ENCODE results near the gene ZNF462. TPM values are rescaled to one million over a fixed set of nuclear protein-coding genes. Genes with fewer than 3 reads are reported as not detected.

Gene ZNF462
- polyA plus RNA-seq, 3 donors, result not detected

- TF ChIP-seq, protein P1, sequence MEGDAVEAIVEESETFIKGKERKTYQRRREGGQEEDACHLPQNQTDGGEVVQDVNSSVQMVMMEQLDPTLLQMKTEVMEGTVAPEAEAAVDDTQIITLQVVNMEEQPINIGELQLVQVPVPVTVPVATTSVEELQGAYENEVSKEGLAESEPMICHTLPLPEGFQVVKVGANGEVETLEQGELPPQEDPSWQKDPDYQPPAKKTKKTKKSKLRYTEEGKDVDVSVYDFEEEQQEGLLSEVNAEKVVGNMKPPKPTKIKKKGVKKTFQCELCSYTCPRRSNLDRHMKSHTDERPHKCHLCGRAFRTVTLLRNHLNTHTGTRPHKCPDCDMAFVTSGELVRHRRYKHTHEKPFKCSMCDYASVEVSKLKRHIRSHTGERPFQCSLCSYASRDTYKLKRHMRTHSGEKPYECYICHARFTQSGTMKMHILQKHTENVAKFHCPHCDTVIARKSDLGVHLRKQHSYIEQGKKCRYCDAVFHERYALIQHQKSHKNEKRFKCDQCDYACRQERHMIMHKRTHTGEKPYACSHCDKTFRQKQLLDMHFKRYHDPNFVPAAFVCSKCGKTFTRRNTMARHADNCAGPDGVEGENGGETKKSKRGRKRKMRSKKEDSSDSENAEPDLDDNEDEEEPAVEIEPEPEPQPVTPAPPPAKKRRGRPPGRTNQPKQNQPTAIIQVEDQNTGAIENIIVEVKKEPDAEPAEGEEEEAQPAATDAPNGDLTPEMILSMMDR (IDR thresholded peaks at IDR 0.05), result no peak
- Mint-ChIP-seq H3K9me3 (peaks cover 14 to 27% (median 22%) of the 10 kb centered on the region in 7 donors), H3K36me3 (no peaks in the 10 kb centered on the region), H3K4me3 (no peak overlapping the region), H3K27me3 (ENCODE audit: low read depth in 3 of 3) (no peaks in the 10 kb centered on the region), H3K4me1 (no peaks in the 10 kb centered on the region), H3K27ac (no peak overlapping the region)
- H3K27me3 ChIP-seq (ENCODE audit: control insufficient read depth in 2 of 2, insufficient read depth in 2 of 2, low read length in 2 of 2), result no peaks in the 10 kb centered on the region
- no peak for DNase-seq
- 97% methylated on average over 5 of the region's 8 CpGs for WGBS (ENCODE audit: insufficient coverage)
- no peak overlapping the region for H3K27ac ChIP-seq (ENCODE audit: low read depth in 1 of 2, low read length in 2 of 2)
- no peak overlapping the region for H3K4me3 ChIP-seq (replicated peaks in 1 of 3; ENCODE audit: low read depth in 2 of 3, low read length in 3 of 3)
- H3K4me2 ChIP-seq (replicated peaks; ENCODE audit: extremely low read depth, low read length, poor library complexity, severe bottlenecking), result no peak overlapping the region
- H2AFZ ChIP-seq (ENCODE audit: insufficient read depth, low read depth, low read length, poor library complexity, severe bottlenecking), result no peak overlapping the region
- intact Hi-C loops (cut with micrococcal nuclease), result no loop called here
- no peaks in the 10 kb centered on the region for H3K36me3 ChIP-seq (replicated peaks in 1 of 2; ENCODE audit: control insufficient read depth in 1 of 2, insufficient read depth in 2 of 2, low read length in 2 of 2)
- H3K9me3 ChIP-seq (replicated peaks in 1 of 2; ENCODE audit: control insufficient read depth in 1 of 2, insufficient read depth in 1 of 2, low read length in 2 of 2), result peaks cover 20 to 23% of the 10 kb centered on the region in 2 donors
- no peaks in the 10 kb centered on the region for H3K79me2 ChIP-seq (ENCODE audit: insufficient read depth, low read length)
- no peaks in the 10 kb centered on the region for H4K20me1 ChIP-seq (ENCODE audit: insufficient read depth, low read length)
- no peak overlapping the region for H3K9ac ChIP-seq (ENCODE audit: insufficient read depth, low read length, poor library complexity, severe bottlenecking)
- H3K4me1 ChIP-seq (ENCODE audit: control insufficient read depth in 1 of 2, insufficient read depth in 2 of 2, low read length in 2 of 2), result no peaks in the 10 kb centered on the region
Measured at GRCh38 chr9:106930477-106930876, 67.5 kb downstream of the ZNF462 start.

DNA sequence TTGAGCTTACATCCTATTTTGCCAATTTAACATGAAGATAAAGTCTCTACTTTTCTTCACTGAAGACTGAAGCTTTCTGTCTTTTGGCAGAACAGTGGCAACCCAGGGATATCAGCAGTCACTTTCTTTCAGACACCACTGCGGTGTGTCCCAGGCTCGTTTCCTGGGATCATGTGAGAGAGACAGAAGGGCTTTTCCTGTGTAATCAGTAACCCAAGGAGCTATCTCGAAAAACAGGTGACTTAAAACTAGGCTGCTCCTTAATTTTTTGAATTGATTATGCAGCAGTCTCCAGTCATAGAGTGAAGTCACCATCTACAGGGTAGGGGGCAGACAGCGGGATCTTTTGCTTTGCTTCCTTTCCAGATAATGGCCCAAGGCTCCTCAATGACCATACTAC is 68.5 kb downstream of the ZNF462 start:
- Histone ChIP-seq H3K27ac (ENCODE audit: low read depth in 1 of 2, low read length in 2 of 2) (no peak overlapping the region), H2AFZ (ENCODE audit: insufficient read depth, low read depth, low read length, poor library complexity, severe bottlenecking) (no peak overlapping the region), H3K4me2 (replicated peaks; ENCODE audit: extremely low read depth, low read length, poor library complexity, severe bottlenecking) (no peak overlapping the region), H3K36me3 (replicated peaks in 1 of 2; ENCODE audit: control insufficient read depth in 1 of 2, insufficient read depth in 2 of 2, low read length in 2 of 2) (no peaks in the 10 kb centered on the region), H4K20me1 (ENCODE audit: insufficient read depth, low read length) (no peaks in the 10 kb centered on the region), H3K9ac (ENCODE audit: insufficient read depth, low read length, poor library complexity, severe bottlenecking) (no peak overlapping the region), H3K9me3 (replicated peaks in 1 of 2; ENCODE audit: control insufficient read depth in 1 of 2, insufficient read depth in 1 of 2, low read length in 2 of 2) (peaks cover 18 to 20% of the 10 kb centered on the region in 2 donors), H3K4me3 (replicated peaks in 1 of 3; ENCODE audit: low read depth in 2 of 3, low read length in 3 of 3) (no peak overlapping the region), H3K79me2 (ENCODE audit: insufficient read depth, low read length) (no peaks in the 10 kb centered on the region), H3K4me1 (ENCODE audit: control insufficient read depth in 1 of 2, insufficient read depth in 2 of 2, low read length in 2 of 2) (no peaks in the 10 kb centered on the region), H3K27me3 (ENCODE audit: control insufficient read depth in 2 of 2, insufficient read depth in 2 of 2, low read length in 2 of 2) (no peaks in the 10 kb centered on the region)
- H3K36me3 Mint-ChIP-seq, result no peaks in the 10 kb centered on the region
- peaks cover 8 to 20% (median 18%) of the 10 kb centered on the region in 7 donors for H3K9me3 Mint-ChIP-seq
- TF ChIP-seq, protein P1 (IDR thresholded peaks at IDR 0.05), result no peak
- H3K27ac Mint-ChIP-seq, result no peak overlapping the region
- H3K27me3 Mint-ChIP-seq (ENCODE audit: low read depth in 3 of 3), result no peaks in the 10 kb centered on the region
- H3K4me3 Mint-ChIP-seq, result no peak overlapping the region
- no peak for DNase-seq
- intact Hi-C loops (cut with micrococcal nuclease), result no loop called here
- 83% methylated on average over 1 of the region's 4 CpGs for WGBS (ENCODE audit: insufficient coverage)
- no peaks in the 10 kb centered on the region for H3K4me1 Mint-ChIP-seq
